HepG2 (cell line): ENCODE results near the gene IGFBP5. TPM values are rescaled to one million over a fixed set of nuclear protein-coding genes. Genes with fewer than 3 reads are reported as not detected.

Experiments
- FOSL1 ChIP-seq: sonication (generic); formaldehyde crosslinking; IDR thresholded peaks from 2 replicates; pipeline ENCODE4 v1.9.0; 2021; ENCODE audit warnings: missing genetic modification reagents, borderline replicate concordance
- FOXC1 ChIP-seq: sonication (generic); formaldehyde crosslinking; IDR thresholded peaks from 2 replicates; pipeline ENCODE4 v1.8.0; 2022; ENCODE audit warnings: mild to moderate bottlenecking, missing genetic modification reagents, borderline replicate concordance
- HBP1 ChIP-seq: IDR thresholded peaks from 2 replicates; pipeline ENCODE4 v1.6.1; 2016; ENCODE audit warnings: low read depth, control low read depth
- HMG20A ChIP-seq: IDR thresholded peaks from 2 replicates; pipeline ENCODE4 v1.6.1; 2016; ENCODE audit warnings: borderline replicate concordance
- HNF4A ChIP-seq: sonication (generic); formaldehyde crosslinking; IDR thresholded peaks from 2 replicates; pipeline ENCODE4 v1.4.0; 2020; ENCODE audit warnings: missing genetic modification reagents
- HNF4G ChIP-seq, 2 experiments: sonication (generic) in 1 of 2; formaldehyde crosslinking in 1 of 2; IDR thresholded peaks; 2 replicates each; pipeline versions ENCODE4 v1.4.0 to v1.6.1; 2011 to 2020; ENCODE audit warnings: borderline replicate concordance in 2 of 2, low read depth in 2 of 2, mild to moderate bottlenecking in 2 of 2, low read length in 1 of 2, missing genetic modification reagents in 1 of 2, moderate library complexity in 1 of 2
- HOXA3 ChIP-seq: sonication (generic); formaldehyde crosslinking; IDR thresholded peaks from 2 replicates; pipeline ENCODE4 v1.5.0; 2020; ENCODE audit warnings: missing genetic modification reagents
- KAT2B ChIP-seq: fragments of 150-350 bp; IDR thresholded peaks from 2 replicates; pipeline ENCODE4 v1.6.1; 2014; ENCODE audit warnings: low read depth, low read length, borderline replicate concordance
- MTA1 ChIP-seq: sonication (generic); formaldehyde crosslinking; IDR thresholded peaks from 2 replicates; pipeline ENCODE4 v1.4.0; 2020; ENCODE audit warnings: missing genetic modification reagents, mild to moderate bottlenecking, borderline replicate concordance
- PITX1 ChIP-seq: sonication (generic); formaldehyde crosslinking; IDR thresholded peaks from 2 replicates; pipeline ENCODE4 v1.5.1; 2020; ENCODE audit warnings: mild to moderate bottlenecking, missing genetic modification reagents
- PREB ChIP-seq: sonication (generic); formaldehyde crosslinking; IDR thresholded peaks from 2 replicates; pipeline ENCODE4 v1.4.0; 2020; ENCODE audit warnings: missing genetic modification reagents
- STAG1 ChIP-seq: sonication (generic); formaldehyde crosslinking; IDR thresholded peaks from 2 replicates; pipeline ENCODE4 v1.4.0; 2020; ENCODE audit warnings: missing genetic modification reagents
- ZNF282 ChIP-seq: fragments of 450-650 bp; IDR thresholded peaks from 2 replicates; pipeline ENCODE4 v1.6.1; 2018; ENCODE audit not compliant: partially characterized antibody
- ZNF30 ChIP-seq: sonication (generic); formaldehyde crosslinking; IDR thresholded peaks from 2 replicates; pipeline ENCODE4 v1.5.0; 2020; ENCODE audit warnings: mild to moderate bottlenecking, missing genetic modification reagents
- ZNF441 ChIP-seq: sonication (generic); formaldehyde crosslinking; IDR thresholded peaks from 2 replicates; pipeline ENCODE4 v1.7.0; 2021; ENCODE audit warnings: missing genetic modification reagents, borderline replicate concordance
- ZNF556 ChIP-seq: sonication (generic); formaldehyde crosslinking; IDR thresholded peaks from 2 replicates; pipeline ENCODE4 v1.4.0; 2020; ENCODE audit warnings: mild to moderate bottlenecking, missing genetic modification reagents, borderline replicate concordance
- ZNF619 ChIP-seq: sonication (generic); formaldehyde crosslinking; IDR thresholded peaks from 2 replicates; pipeline ENCODE4 v1.4.0; 2020; ENCODE audit warnings: mild to moderate bottlenecking, missing genetic modification reagents
- ZNF678 ChIP-seq: sonication (generic); formaldehyde crosslinking; IDR thresholded peaks from 2 replicates; pipeline ENCODE4 v1.4.0; 2020; ENCODE audit warnings: mild to moderate bottlenecking, missing genetic modification reagents
- ZNF768 ChIP-seq: sonication (generic); formaldehyde crosslinking; IDR thresholded peaks from 2 replicates; pipeline ENCODE4 v1.4.0; 2020; ENCODE audit warnings: missing genetic modification reagents
- ZSCAN31 ChIP-seq: sonication (generic); formaldehyde crosslinking; IDR thresholded peaks from 2 replicates; pipeline ENCODE4 v1.5.0; 2020; ENCODE audit warnings: low read depth, mild to moderate bottlenecking, missing genetic modification reagents
- polyA plus RNA-seq, 8 experiments: library from polyadenylated mRNA; depleted of rRNA in 3 of 8; stranded (reverse) in 7 of 8; unstranded in 1 of 8; fragments of >200 nt; fragmentation: Illumina TruSeq in 4 of 8; extraction: Trizol in 4 of 8; gene quantifications; 2 replicates each; pipeline versions ENCODE4 v1.2.1 to v1.2.3, GENCODE V29; 2011 to 2016; ENCODE audit warnings: low read depth in 4 of 8, missing spikeins in 1 of 8, mixed read lengths in 1 of 8; ENCODE audit not compliant: insufficient read depth in 1 of 8
- total RNA-seq, 5 experiments: library from RNA; depleted of rRNA; stranded (reverse); fragments of >200 nt; fragmentation: Illumina TruSeq; extraction: Trizol; gene quantifications; 2 replicates each; pipeline ENCODE4 v1.2.3, GENCODE V29; 2016; ENCODE audit warnings: low read depth in 1 of 5
- TF ChIP-seq, protein P1 (sequence below): sonication (generic); formaldehyde crosslinking; IDR thresholded peaks from 2 replicates; pipeline ENCODE4 v1.5.1; 2020; ENCODE audit warnings: mild to moderate bottlenecking, missing genetic modification reagents, moderate library complexity
- TF ChIP-seq, protein P2 (sequence below): sonication (generic); formaldehyde crosslinking; IDR thresholded peaks from 2 replicates; pipeline ENCODE4 v1.5.1; 2020; ENCODE audit warnings: mild to moderate bottlenecking, moderate library complexity, missing genetic modification reagents

The IGFBP5 gene
- total and polyA plus RNA-seq, 2 of the 13 experiments (the other 11 are each of a cell fraction or from before 2014, with no cell fraction given), result 0.15 TPM; not detected in 1

- TF ChIP-seq, protein P1, sequence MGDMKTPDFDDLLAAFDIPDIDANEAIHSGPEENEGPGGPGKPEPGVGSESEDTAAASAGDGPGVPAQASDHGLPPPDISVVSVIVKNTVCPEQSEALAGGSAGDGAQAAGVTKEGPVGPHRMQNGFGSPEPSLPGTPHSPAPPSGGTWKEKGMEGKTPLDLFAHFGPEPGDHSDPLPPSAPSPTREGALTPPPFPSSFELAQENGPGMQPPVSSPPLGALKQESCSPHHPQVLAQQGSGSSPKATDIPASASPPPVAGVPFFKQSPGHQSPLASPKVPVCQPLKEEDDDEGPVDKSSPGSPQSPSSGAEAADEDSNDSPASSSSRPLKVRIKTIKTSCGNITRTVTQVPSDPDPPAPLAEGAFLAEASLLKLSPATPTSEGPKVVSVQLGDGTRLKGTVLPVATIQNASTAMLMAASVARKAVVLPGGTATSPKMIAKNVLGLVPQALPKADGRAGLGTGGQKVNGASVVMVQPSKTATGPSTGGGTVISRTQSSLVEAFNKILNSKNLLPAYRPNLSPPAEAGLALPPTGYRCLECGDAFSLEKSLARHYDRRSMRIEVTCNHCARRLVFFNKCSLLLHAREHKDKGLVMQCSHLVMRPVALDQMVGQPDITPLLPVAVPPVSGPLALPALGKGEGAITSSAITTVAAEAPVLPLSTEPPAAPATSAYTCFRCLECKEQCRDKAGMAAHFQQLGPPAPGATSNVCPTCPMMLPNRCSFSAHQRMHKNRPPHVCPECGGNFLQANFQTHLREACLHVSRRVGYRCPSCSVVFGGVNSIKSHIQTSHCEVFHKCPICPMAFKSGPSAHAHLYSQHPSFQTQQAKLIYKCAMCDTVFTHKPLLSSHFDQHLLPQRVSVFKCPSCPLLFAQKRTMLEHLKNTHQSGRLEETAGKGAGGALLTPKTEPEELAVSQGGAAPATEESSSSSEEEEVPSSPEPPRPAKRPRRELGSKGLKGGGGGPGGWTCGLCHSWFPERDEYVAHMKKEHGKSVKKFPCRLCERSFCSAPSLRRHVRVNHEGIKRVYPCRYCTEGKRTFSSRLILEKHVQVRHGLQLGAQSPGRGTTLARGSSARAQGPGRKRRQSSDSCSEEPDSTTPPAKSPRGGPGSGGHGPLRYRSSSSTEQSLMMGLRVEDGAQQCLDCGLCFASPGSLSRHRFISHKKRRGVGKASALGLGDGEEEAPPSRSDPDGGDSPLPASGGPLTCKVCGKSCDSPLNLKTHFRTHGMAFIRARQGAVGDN (CRISPR knock-in tag), result no peak
- TF ChIP-seq, protein P2, sequence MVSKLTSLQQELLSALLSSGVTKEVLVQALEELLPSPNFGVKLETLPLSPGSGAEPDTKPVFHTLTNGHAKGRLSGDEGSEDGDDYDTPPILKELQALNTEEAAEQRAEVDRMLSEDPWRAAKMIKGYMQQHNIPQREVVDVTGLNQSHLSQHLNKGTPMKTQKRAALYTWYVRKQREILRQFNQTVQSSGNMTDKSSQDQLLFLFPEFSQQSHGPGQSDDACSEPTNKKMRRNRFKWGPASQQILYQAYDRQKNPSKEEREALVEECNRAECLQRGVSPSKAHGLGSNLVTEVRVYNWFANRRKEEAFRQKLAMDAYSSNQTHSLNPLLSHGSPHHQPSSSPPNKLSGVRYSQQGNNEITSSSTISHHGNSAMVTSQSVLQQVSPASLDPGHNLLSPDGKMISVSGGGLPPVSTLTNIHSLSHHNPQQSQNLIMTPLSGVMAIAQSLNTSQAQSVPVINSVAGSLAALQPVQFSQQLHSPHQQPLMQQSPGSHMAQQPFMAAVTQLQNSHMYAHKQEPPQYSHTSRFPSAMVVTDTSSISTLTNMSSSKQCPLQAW (CRISPR knock-in tag), result peak; percentile 70
- TF ChIP-seq PITX1 (CRISPR knock-in tag) (0 out of 2 replicates have a peak, but pooled peaks have one; percentile 39), FOXC1 (CRISPR knock-in tag) (no peak), FOSL1 (no peak), ZNF30 (CRISPR knock-in tag) (no peak), KAT2B (no peak), MTA1 (CRISPR knock-in tag) (no peak), ZNF768 (CRISPR knock-in tag) (no peak), HMG20A (no peak; the same call in none of the 2 replicates), HOXA3 (CRISPR knock-in tag) (peak; percentile 26; the same call in 1 of the 2 replicates), ZNF282 (no peak), HBP1 (CRISPR knock-in tag) (no peak), HNF4A (CRISPR knock-in tag) (peak; percentile 36; the same call in 1 of the 2 replicates), PREB (CRISPR knock-in tag) (no peak), ZNF619 (0 out of 2 replicates have a peak, but pooled peaks have one; percentile 21), ZNF678 (CRISPR knock-in tag) (no peak), ZSCAN31 (CRISPR knock-in tag) (0 out of 2 replicates have a peak, but pooled peaks have one; percentile 22), STAG1 (CRISPR knock-in tag) (no peak), ZNF556 (CRISPR knock-in tag) (no peak), HNF4G (IDR thresholded peaks at IDR 0.05; ENCODE audit: borderline replicate concordance, low read depth, low read length) (no peak), HNF4G (CRISPR knock-in tag; IDR thresholded peaks at IDR 0.05; ENCODE audit: borderline replicate concordance, low read depth) (no peak), ZNF441 (no peak)
Observed at GRCh38 chr2:216650626-216651257, 44.6 kb downstream of the IGFBP5 start (continued).
